Skeletal muscle satellite cell (primary cell): ENCODE measurements around the gene SLC7A14.

Source experiments
- H3K27me3 ChIP-seq: 2 replicates; pipeline ENCODE4 v1.7.0; 2013; ENCODE audit warnings: low read length; ENCODE audit not compliant: control insufficient read depth, insufficient read depth
- H3K36me3 ChIP-seq: 2 replicates; pipeline ENCODE4 v1.7.0; 2013; ENCODE audit warnings: mild to moderate bottlenecking, control low read depth, low read length; ENCODE audit not compliant: insufficient read depth
- H3K4me1 ChIP-seq: 2 replicates; pipeline ENCODE4 v1.7.0; 2013; ENCODE audit warnings: low read length; ENCODE audit not compliant: control insufficient read depth, insufficient read depth
- H3K4me2 ChIP-seq: 2 replicates; pipeline ENCODE4 v1.7.0; 2013; ENCODE audit warnings: mild to moderate bottlenecking, low read length
- H3K4me3 ChIP-seq: 2 replicates; pipeline ENCODE4 v1.7.0; 2013; ENCODE audit warnings: low read length
- H3K9ac ChIP-seq: 2 replicates; pipeline ENCODE4 v1.7.0; 2013; ENCODE audit warnings: mild to moderate bottlenecking, low read depth, low read length, moderate library complexity
- H3K9me3 ChIP-seq: replicated peaks from 2 replicates; pipeline ENCODE4 v1.7.0; 2013; ENCODE audit warnings: mild to moderate bottlenecking, control low read depth, low read length

SLC7A14 gene

GRCh38 chr3:170458285-170458684 lies 127.6 kb downstream of the SLC7A14 start:
- Histone ChIP-seq H3K9me3 (no peaks in the 10 kb centered on the region), H3K4me2 (no peak overlapping the region), H3K9ac (no peak overlapping the region), H3K36me3 (no peaks in the 10 kb centered on the region), H3K27me3 (no peaks in the 10 kb centered on the region), H3K4me3 (no peak overlapping the region), H3K4me1 (no peaks in the 10 kb centered on the region)

GRCh38 chr3:170454509-170454908 lies 131.4 kb downstream of the SLC7A14 start:
- no peak overlapping the region for H3K9ac ChIP-seq
- no peaks in the 10 kb centered on the region for H3K4me1 ChIP-seq
- no peaks in the 10 kb centered on the region for H3K27me3 ChIP-seq
- no peaks in the 10 kb centered on the region for H3K36me3 ChIP-seq
- no peaks in the 10 kb centered on the region for H3K9me3 ChIP-seq
- H3K4me2 ChIP-seq: no peak overlapping the region
- no peak overlapping the region for H3K4me3 ChIP-seq

GRCh38 chr3:170450039-170450438 lies 135.8 kb downstream of the SLC7A14 start:
- no peaks in the 10 kb centered on the region for H3K4me1 ChIP-seq
- H3K9ac ChIP-seq: no peak overlapping the region
- no peaks in the 10 kb centered on the region for H3K9me3 ChIP-seq
- no peak overlapping the region for H3K4me2 ChIP-seq
- H3K27me3 ChIP-seq: no peaks in the 10 kb centered on the region
- no peak overlapping the region for H3K4me3 ChIP-seq
- H3K36me3 ChIP-seq: no peaks in the 10 kb centered on the region

DNA sequence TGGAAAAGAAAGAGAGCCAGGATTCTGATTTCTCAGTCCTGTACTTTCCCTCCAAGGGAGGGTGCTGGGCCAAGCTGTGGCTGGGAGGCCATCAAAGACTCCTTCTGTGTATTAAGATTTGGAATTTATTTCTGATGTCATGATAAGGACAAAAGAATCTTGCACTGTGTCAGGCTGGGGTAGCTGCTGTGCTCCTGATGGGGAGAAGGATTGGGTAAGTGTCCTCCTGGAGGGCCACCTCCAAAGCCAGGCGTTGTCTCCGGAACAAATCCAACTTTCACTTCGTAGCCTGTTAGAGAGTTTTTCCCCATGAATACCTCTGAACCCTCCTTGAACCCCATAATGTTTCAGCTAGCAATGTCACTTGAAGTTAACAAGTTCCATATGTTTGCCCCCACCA lies 137.3 kb downstream of the SLC7A14 start:
- Histone ChIP-seq H3K4me2 (no peak overlapping the region), H3K27me3 (no peaks in the 10 kb centered on the region), H3K4me3 (no peak overlapping the region), H3K4me1 (no peaks in the 10 kb centered on the region), H3K9ac (no peak overlapping the region), H3K36me3 (no peaks in the 10 kb centered on the region), H3K9me3 (no peaks in the 10 kb centered on the region)

DNA sequence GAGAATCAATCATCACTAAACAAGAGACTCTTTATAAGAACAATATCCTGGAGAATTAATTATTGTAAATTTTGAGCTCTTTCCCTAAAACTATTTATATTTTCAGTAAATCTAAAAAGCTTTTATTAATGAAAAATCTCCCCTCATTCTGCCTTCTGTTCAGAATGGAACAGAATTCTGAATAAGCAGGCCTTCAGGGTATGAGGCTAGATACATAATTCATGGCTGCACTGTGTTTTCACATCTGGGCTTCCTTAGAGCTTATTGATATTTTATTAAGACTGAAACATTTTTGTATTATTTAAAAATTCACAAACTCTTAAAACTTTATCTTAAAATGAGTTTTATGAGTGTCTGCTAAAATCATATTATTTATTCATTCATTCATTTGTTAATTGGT lies 142.4 kb downstream of the SLC7A14 start:
- H3K4me3 ChIP-seq: no peak overlapping the region
- no peak overlapping the region for H3K9ac ChIP-seq
- H3K4me2 ChIP-seq: no peak overlapping the region
- no peaks in the 10 kb centered on the region for H3K36me3 ChIP-seq
- no peaks in the 10 kb centered on the region for H3K27me3 ChIP-seq
- no peaks in the 10 kb centered on the region for H3K9me3 ChIP-seq
- H3K4me1 ChIP-seq: no peaks in the 10 kb centered on the region

DNA sequence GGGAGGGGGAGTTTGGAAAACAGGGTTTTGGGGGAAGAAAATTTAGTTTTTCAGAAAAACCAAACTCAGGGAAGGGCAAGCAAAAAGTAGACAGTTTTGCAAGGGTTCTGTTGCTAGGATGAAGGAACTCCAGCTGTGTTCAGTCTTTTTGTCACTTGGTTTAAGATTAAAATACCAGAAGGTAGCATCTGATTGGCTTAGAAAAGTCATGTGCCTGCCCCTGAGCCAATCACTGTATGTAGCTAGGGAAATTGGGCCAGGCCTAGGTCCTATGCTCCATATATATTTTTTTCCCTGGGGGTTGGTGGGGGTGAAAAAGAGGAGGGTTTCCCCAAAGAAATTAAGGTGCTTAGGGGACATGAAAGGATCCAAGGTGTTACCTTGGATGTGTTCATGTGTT lies 142.9 kb downstream of the SLC7A14 start:
- Histone ChIP-seq H3K27me3 (no peaks in the 10 kb centered on the region), H3K4me1 (no peaks in the 10 kb centered on the region), H3K36me3 (no peaks in the 10 kb centered on the region)

DNA sequence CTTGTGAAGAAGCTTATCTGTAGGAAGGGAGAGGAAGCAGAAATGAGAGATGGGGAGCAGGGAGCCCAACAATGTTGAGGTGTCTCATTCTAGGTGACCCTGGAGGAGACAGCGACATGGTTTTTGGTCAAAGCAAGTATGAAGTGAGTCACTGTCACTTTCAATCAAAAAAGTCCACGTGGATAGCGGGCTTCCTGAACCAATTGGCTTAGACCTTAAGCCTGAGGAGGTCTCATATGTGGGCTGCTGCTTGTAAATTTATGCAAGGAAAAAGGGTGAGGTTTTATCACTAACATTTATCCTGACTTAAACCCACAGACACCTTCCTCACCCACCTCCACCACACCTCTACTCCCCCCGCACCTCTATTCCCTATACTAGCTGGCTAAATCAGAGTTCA lies 144.5 kb downstream of the SLC7A14 start:
- H3K4me3 ChIP-seq: no peak overlapping the region
- no peaks in the 10 kb centered on the region for H3K27me3 ChIP-seq
- H3K4me1 ChIP-seq: no peaks in the 10 kb centered on the region
- no peaks in the 10 kb centered on the region for H3K9me3 ChIP-seq
- H3K9ac ChIP-seq: no peak overlapping the region
- no peaks in the 10 kb centered on the region for H3K36me3 ChIP-seq
- H3K4me2 ChIP-seq: no peak overlapping the region

More for the DNA sequence above, 142.9 kb downstream of the SLC7A14 start:
- no peak overlapping the region for H3K4me2 ChIP-seq
- no peak overlapping the region for H3K4me3 ChIP-seq
- H3K9me3 ChIP-seq: no peaks in the 10 kb centered on the region
- no peak overlapping the region for H3K9ac ChIP-seq

DNA sequence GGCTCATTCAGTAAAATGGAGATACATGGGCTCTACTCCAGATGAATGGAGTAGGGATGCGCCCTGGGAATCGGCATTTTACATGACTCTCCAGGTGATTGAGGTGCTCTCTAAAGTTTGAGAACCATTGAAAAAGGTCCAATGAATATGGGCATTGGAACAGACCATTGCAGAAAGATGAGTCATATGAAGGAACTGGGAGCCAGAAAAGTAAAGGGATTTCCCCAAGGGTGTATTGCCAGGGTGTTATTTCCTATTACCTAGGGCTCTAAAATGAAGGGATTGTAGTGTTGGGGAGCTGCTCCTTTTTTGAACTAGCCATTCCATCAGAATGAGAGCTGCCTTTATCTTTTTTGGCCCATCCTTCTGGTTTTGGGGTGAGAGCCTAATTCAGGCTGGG lies 145.5 kb downstream of the SLC7A14 start:
- no peaks in the 10 kb centered on the region for H3K9me3 ChIP-seq
- no peak overlapping the region for H3K4me3 ChIP-seq
- no peaks in the 10 kb centered on the region for H3K4me1 ChIP-seq
- no peaks in the 10 kb centered on the region for H3K27me3 ChIP-seq
- peaks cover 4% of the 10 kb centered on the region for H3K36me3 ChIP-seq
- no peak overlapping the region for H3K4me2 ChIP-seq
- H3K9ac ChIP-seq: no peak overlapping the region

DNA sequence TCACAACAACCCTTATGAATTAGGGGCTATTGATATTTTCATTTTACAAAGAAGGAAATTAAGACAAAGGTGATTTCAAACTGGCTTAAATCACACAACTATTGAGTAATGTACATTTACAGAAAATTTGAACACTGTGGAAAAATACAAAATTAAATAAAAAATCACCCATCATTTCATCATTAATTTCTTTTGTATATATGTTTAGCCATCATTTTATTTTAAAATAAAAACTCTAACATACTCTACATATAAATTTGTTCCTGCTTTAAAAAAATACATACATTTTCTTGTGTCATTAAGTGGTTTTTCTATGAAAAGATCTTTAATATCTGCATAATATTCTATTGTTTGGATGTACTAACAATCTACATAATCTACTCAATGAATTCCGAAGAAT lies 147.0 kb downstream of the SLC7A14 start:
- H3K9ac ChIP-seq: no peak overlapping the region
- H3K9me3 ChIP-seq: no peaks in the 10 kb centered on the region
- no peak overlapping the region for H3K4me2 ChIP-seq
- H3K4me1 ChIP-seq: no peaks in the 10 kb centered on the region
- no peak overlapping the region for H3K4me3 ChIP-seq
- peaks cover 7% of the 10 kb centered on the region for H3K36me3 ChIP-seq
- no peaks in the 10 kb centered on the region for H3K27me3 ChIP-seq

GRCh38 chr3:170437696-170438407 lies 148.0 kb downstream of the SLC7A14 start:
- Histone ChIP-seq H3K4me1 (no peaks in the 10 kb centered on the region), H3K27me3 (no peaks in the 10 kb centered on the region), H3K4me3 (no peak overlapping the region), H3K4me2 (no peak overlapping the region), H3K9ac (no peak overlapping the region), H3K9me3 (no peaks in the 10 kb centered on the region), H3K36me3 (peaks cover 7% of the 10 kb centered on the region)

DNA sequence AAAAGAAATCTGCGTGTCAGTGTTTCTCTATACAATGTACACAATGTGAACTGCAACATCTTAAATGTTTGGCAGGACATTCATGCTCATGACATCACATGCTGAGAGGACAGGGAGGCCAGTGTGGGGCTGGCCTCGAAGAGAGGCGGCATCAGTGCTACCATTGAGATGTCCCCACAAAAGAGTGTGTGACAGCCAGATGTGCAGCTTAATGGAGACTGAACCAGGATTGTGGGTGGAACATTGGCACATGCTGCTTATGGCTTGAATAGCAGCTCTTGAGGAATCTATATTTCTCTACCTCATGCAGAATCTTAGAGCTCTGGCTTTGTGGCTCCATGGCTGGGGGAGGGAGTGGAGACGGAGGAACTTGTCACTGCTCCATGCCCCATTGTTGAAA lies 148.7 kb downstream of the SLC7A14 start:
- Histone ChIP-seq H3K4me1 (no peaks in the 10 kb centered on the region), H3K9me3 (no peaks in the 10 kb centered on the region), H3K9ac (no peak overlapping the region), H3K4me2 (no peak overlapping the region), H3K27me3 (no peaks in the 10 kb centered on the region), H3K36me3 (peaks cover 12% of the 10 kb centered on the region), H3K4me3 (no peak overlapping the region)

- no peak overlapping the region for H3K4me3 ChIP-seq
- H3K27me3 ChIP-seq: no peaks in the 10 kb centered on the region
- H3K36me3 ChIP-seq: peaks cover 12% of the 10 kb centered on the region
- H3K9ac ChIP-seq: no peak overlapping the region
- no peak overlapping the region for H3K4me2 ChIP-seq
- no peaks in the 10 kb centered on the region for H3K9me3 ChIP-seq
- H3K4me1 ChIP-seq: no peaks in the 10 kb centered on the region
Measured at GRCh38 chr3:170436697-170437096, 149.2 kb downstream of the SLC7A14 start.
